NCI-H748 treated with DMSO at 0.1 percent for 48 hours (cell line): Measurements from ENCODE around the gene MICALL2.
A peak's percentile ranks its signal among the peaks of the same experiment; 100 is the strongest.

Source experiments
- DNase-seq: peaks from one replicate; lab custom pipeline; 2025; lab: John Stamatoyannopoulos, UW

The MICALL2 gene

DNA sequence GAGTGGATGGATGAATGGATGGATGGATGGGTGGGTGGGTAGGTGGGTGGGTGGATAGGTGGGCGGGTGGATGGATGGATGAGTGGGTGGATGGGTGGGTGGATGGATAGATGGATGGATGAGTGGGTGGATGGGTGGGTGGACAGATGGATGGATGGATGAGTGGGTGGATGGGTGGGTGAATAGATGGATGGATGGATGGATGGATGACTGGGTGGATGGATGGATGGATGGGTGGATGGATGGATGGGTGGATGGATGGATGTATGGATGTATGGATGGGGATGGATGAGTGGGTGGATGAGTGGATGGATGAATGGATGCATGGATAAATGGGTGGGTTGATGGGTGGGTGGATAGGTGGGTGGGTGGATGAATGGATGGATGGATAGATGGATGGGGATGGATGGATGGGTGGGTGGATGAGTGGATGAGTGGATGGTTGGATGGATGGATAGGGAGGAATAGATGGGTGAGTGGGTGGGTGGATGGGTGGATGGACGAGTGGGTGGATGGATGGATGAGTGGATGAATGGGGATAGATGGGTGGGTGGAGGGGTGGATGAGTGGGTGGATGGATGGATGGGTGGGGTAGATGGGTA, 43.8 kb downstream of the MICALL2 start:
- no peak for DNase-seq

DNA sequence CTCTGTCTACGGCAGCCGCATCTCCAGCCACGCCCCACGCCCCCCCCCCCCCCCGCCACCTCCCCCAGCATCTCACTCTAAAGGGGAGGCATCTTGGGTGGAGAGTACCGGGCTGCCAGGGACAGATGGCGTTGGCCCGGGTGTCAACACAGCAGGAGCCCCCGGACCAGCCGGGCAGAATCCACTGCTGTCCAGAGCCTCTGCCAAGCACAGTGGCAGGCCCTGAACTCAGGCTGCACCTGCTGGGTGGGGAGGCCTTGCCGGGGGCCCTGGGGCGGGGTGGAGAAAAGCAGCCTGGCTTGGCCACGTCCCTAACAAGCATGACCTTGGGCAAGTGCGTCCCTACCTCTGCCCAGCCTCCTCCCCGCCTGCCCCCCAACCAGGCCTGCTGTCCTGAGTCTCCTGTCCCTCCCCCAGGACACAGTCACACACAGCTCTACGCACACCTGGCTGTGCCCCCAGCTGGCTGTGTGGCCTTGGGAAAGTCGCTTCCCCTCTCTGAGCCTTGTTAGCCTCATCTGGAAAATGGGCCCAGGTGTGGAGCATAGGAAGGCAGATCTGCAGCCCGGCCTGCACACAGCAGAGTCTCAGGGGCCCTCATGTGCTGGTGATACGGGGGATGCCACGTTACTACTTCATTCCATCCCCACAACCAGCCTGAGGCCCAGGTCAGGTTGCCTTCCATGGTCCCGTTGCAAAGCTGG, 45.2 kb downstream of the MICALL2 start:
- no peak for DNase-seq

DNA sequence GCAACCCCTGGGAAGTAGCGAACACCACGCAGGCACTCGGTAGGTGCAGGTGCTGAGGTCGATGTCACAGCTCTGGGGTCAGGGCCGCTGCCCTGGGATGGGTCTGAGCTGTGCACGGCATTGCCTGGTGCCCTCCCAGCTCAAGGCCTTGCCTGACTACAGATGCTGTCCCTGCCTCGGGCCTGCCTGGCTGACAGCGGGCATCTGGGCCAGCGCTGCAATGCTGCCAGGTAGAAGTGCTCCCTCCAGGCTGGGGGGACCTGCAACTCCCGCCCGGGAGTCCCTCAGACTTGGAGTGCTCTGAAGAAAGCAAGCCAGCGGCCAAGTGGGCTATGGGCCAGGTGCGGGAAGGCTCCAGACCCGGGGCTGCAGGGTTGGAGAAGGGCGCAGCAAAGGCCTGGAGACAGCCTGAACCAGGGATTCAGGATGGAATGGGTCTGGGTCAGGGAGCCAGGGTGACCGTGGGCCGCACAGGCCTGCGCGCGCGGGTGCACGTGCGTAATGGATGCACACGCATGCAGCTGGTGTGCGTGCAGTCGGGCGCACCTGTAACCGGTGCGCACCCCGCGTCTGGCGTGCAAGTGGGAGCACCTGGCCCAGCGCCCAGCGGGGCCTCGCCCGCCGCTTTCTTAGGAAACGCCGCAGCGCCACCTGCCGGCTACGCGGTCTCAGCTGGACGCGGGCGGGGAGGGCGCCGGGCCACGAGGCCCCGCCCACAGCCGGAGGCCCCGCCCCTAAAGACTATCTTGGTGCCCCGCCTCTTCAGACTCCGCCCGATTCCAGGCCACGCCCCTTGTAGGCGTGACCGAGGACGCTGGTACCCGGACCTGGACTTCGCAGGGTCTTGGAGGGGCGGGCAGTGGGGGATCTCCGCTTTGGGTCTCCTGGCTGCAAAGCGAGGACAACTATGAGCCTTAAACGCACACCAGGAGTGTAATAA, 46.7 kb downstream of the MICALL2 start:
- DNase-seq = peak; percentile 85

DNA sequence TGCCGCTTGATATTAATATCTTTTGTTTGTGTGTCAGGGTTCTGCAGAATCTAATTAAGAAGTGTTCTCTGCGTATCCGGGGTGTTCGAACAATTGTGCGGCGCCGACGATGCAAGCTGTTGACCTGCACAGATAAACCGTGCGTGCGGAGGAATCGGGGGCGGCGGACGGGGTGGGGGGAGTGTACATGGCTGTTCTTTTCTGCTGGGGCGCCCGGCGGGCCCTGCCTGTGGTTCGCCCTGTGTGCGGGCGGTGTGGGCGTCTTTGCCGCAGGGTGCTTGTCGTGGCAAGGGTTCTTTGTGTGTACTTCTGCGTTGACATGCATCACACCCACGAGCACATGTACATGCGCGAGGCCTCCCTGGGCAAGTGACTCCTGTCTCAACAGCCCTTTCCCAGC, 47.9 kb downstream of the MICALL2 start:
- no peak for DNase-seq

DNA sequence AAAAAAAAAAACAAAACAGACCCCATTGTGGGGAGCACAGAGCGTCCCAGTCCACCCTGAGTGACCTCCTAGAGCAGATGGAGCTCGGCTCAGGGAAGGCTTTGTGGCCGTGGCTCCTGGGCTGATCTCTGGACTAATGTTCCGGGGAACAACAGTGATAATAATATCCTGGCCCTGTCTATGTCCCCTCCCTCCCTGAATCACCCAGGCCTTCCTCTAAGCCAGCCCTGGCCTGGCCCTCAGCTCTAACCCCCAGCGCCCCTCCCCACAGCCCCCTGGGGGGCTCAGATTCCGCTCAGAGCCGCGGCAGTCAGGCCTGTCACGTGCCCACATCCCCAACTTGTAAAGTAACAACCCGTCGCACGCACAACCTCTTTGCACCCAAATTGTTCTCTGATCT, 48.3 kb downstream of the MICALL2 start:
- DNase-seq = no peak

DNA sequence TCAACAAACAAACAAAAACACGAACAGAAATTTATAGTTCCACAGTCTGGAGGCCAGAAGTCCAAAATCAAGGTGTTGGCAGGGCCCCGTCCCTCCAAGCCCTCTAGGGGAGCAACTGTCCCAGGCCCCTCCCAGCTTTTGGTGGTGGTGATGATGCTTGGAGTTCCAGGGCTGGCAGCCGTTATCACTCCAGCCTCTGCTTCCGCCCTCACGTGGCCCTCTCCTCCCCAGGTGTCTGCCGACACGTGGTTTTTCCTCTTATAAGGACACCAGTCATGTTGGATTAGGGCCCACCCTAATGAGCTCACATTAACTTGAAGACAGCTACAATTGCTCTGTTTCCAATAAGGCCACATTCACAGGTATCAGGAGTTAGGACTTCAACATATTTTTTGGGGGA, 49.7 kb downstream of the MICALL2 start:
- DNase-seq = no peak

DNA sequence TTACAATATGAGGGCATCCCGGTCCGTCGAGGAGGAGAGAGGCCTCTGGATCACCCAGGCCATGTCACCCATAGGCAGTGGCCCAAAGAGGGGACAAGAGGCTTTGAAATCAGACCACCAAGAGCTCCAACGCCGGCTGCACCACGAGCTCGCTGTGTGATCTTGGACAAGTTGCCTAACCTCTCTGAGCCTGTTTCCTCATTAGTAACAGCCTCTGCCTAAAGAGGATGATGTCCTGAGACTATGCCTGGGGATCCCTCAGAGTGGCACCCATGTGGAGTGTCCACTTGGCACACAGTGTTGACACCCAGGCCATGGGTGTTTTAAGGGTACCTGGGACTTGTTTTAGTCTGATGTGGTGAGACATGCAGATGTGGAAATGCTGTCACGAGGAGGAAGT, 50.8 kb downstream of the MICALL2 start:
- DNase-seq = no peak

DNA sequence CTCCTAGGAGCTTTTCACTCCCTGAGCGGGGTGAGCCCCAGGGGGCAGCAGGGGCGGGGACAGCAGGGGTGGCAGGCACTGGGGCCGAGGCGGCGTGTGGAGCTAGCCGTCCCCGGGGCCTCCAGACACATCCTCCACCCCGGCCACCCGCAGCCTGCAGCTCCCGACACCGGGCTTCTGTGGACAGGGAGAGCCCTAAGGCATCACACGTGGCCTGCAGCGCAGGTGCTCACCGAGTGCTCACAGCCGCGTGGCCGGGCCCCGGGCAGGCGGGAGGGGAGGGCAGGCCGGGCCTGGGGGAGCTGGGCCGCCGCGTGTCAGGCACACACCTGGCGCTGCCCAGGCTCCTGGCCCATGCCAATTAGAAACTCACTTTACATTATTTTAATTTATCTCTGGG, 51.4 kb downstream of the MICALL2 start:
- DNase-seq = no peak

DNA sequence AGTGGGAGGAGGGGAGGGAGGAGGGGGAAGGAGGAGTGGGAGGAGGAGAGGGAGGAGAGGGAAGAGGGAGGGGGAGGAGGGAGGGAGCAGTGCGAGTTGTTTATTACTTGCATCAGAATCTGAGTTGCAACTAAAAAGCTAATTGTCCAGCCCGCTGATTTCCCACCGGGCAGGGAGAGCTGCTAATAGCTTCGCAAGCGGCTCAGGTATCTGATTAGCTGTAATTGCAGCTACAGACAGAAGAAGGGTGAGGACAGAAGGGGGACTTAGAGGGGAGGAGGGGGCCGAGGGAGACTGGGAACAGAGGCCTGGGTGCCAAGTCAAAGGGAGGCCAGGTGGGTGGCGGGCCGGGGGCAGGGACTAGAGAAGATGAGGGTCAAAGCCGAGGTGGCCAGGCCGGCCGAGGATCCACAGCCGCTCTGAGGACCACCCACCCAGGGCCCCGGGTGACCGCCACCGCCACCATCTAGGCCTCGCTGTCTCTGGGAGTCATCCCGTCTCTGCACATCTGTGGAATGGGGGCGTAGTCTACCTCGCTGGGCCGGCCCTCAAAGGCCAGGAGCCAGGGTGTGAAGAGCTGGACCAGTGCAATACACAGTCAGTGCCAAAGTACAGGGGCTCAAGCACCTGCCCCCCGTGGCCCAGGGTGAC, 54.2 kb downstream of the MICALL2 start:
- DNase-seq = no peak

DNA sequence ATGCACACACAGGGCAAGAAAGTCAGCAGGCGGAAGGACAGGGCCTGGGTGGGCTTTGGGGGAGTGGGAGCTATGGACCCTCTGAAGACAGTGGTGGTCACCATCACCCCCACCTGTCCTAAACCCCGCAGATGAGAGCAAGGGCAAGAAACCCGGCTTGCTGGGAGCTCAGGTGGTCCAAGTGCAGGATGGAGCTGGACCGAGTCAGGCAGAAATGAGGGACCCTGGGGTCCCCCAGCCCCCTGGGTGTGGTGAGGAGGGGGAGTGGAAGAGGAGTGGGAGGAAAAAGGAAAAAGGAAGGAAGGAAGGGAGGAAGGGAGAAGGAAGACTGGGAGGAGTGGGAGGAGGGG, 54.8 kb downstream of the MICALL2 start:
- DNase-seq = no peak

DNA sequence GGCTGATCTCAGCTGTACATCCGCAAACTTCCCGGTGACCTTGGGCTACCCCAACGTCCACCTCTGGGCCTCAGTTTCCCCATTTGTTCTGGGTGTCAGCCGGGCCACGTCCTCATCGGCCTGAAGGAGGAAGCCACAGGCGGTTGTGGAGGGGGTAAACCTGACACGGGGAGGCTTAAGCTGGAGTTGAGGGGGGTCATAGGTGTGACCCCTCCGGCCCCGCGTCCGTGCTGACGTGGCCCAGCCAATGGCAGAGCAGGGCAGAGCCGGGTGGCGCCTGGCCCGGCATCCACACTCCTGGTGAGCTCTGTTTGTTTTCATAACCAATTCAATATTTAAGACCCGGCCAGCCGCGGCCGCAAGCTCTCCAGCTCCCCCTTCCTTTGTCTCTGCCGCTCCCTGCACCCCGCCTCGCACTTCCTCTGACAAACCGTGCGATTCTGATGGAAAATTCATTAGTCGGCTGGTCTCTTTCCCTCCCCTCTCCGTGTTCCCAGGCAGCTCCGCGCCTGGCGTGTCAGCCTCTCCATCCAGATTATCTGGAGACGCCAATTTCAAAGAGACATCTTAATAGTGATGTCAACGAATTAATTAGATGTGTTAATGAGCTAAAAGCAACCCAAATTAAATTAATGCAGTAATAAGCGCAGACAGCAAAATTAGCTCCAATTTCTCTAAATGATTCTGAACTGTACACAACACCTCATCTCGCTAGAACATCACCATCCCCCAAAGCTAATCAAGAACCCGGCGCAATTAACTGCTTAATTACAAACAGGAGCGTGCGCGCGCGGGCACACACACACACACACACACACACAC, 55.4 kb downstream of the MICALL2 start:
- peak; percentile 80 for DNase-seq

DNA sequence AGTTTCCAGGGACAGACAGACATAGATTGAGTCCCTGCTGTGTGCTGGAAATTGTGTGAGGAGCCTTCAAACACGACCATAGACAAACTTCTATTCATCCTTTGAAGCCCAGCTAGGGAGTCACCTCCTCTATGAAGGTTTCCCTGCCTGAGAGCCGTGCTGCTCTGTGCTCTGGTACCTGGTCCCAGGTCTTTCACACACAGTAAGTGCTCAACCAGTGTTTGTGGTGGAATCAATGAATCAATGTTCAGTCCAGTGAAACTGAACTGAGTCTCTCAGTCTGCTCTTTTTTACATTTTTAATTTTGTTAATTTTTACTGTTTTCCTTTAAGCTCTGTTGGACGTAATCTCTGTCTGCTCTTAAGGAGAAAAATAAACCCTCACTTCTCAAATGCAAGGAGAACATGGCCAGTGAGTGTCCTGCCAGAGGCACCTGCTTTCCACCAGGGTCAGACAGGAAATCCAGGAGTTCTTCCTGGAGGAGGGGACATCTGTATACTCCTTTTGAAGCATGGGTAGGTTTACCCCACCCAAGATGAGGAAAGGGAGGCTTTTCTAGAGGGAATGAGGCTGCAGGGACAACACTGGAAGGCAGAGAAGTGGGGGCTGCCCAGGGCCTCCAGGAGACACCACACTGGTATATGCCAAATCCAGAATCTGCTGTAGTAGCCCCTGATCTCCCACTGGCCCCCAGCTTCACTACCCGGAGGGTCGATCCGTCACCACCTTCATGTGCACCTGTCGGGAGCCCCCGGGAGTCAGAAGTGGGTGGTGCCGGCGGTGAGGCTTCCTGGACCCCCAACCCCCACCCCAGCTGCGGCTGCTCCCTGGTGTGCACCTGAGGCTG, 56.3 kb downstream of the MICALL2 start:
- no peak for DNase-seq

DNA sequence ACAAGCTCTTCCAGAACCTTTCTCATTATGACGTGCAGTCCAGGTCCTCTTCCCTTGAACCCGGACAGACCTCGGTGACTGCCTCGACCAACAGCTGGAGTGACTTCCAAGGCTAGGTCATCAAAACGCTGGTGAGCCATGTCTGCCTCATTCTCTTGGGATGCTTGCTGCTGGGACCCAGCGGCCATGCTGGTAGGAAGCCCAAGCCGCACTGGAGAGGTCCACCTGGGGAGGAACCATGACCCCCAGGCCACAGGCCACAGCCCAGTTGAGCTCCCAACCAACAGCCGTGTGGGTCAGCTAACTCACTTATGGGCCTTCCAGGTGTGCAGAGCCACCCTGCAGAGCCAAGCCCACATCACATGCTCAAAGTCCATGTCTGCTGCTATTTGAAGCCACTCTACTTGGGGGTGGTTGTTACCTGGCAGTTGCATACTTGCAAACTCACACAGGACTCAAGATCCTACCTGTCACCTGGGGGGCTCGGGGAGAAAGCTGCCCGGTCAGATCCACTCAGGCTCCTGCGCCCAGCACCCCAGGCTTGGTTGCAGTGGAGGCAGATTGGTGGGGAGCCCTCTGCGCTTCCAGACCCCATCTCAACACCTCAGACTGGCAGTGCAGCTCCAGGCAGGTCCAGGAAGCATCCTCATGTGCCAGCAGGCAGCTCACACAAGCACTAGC, 57.0 kb downstream of the MICALL2 start:
- no peak for DNase-seq

DNA sequence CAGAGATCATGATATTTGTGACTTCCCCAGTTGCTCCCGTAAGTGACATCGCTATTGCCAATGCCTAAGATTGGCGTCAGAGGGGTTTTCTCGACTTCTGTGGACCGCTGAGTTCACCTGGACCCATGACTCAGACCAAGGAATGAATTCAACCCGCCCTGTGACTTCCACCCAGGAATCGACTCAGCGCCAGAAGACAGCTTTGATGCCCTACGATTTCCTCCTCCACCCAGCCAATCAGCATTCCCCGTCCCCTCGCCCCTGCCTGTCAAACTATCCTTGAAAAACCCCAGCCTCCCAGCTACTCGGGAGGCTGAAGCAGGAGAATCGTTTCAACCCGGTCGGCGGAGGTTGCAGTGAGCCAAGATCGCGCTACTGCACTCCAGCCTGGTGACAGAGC, 58.3 kb downstream of the MICALL2 start:
- DNase-seq = no peak

DNA sequence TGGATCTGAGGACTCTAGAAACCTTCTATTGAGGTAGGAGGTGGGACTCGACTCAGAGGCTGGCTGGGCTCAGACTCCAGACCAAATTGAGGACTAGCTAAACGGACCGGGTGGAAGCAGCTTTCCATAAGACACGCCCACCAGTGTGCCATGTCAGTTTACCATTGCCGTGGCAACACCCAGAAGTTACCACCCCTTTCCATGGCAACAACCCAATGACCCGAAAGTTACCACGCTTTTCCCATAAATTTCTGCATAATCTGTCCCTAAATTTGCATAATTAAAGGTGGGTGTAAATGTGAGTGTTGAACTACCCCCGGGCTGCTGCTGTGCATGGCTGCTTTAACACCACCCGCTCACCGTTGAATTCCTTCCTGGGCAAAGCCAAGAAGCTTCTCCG, 58.9 kb downstream of the MICALL2 start:
- DNase-seq = no peak

DNA sequence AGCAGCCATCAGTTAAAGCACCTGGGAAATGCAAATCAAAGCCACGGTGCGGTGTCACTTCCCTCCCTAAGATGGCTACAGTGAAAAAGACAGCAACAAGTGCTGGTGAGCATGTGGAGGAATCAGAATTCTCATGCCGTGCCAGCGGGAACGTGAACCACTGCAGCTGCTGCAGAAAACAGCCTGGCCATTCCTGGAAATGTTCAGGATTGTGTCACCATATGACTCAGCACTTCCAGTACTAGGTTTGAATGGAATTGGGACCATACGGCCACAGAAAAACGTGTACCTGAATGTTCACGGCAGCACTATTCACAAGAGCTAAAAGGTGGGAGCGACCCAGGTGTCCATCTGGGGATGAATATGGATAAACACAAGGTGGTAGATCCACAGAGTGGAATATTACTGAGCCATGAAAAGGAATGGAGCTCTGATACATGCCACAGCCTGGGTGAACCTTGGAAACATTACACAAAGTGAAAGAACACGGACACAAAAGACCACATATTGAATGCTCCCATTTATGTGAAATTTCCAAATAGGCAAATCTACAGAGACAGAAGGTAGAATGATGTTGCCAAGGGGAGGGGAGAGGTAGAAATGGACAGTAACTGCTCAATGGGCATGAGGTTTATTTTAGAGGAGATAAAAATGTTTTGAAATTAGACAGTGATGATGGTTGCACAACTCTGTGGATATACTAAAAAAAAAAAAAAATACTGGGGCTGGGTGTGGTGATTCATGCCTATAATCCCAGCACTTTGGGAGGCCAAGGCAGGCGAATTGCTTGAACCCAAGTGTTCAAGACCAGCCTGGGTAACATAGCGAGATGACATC, 61.6 kb downstream of the MICALL2 start:
- no peak for DNase-seq

DNA sequence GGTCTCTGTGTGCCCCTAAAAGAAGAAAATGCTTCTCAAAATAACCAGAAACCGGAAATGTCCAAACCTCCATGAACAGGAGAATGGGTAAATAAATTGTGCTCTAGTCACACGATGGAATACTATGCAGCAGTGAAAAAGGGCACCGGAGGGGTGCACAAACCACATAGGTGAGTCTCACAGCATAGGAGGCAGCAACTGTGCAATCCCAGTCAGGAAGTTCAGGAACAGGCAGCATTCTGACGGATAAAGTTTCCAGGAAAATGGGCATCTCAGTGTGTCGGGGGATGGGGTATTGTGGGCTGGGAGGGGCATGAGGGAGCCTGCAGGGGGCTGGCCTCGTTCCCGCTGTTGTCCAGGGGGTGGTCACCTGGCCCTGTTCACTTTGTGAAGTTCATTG, 63.1 kb downstream of the MICALL2 start:
- DNase-seq = no peak

DNA sequence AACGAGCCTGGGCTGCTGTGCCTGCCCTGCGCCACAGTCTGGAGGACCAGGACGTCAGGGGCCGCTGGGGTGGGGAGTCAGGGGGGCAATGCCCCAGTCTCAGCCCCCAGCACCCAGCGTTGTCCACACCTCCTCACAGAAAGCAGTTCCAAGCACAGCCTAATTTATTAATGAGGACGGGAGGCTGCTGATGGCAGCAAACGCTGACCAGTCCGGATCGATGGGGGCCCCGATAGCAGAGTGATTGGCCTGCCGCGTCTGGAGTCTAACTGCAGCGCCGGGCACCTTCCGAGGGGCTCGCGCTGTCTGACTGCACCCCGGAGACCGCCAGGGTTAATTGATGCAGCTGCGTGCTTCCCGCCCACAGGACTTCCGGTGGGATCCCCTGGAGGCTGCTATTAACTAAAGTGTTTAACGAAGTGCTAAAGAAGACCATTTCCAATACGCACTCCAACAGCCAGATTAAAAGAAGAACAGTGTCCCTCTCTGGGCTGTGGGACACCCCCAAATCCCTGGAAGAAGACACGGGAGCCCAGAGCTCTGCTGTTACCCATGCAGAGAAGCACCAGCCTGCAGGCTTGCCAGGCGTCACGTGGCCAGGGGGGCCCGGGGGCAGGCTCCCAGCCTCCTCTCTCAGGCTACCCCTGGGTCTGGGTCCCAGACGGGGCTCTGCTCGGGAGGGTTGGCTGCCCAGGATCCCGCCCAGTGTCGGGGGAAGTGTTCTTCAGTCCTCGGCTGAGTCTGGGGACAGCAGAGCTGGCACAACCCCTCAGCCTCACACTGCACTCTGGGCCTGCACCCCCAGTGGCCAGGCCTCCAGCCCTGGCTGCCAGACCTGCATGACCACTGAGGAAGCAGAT, 63.8 kb downstream of the MICALL2 start:
- no peak for DNase-seq
